Measurements from ENCODE around the gene FAM53A.

DNA sequence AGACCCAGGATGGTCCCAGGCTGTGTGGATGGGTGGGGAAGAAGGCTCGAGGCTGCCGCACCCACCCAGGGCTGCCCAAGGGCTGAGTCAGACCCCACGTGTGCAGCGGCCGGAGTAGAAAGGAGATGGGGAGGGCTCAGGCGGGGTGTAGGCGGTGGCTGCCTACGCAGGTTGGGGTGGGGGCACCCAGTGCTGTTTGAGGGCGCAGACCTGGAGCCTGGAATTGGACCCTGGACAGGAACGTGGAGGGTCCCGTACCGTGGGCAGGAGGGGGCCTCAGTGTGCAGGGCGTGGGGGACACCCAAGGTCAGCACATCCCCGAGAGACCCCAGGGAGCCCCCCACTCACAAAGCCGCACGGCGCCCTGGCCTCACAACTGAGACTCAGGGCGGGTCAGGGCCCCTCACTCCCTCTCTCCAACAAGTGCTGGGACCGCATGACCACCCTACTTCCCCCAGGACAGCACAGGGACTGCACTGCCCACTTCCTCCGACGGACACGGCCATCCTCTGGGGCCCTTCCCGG, 79.9 kb downstream of the FAM53A start:
- TF ChIP-seq POLR2A (IDR thresholded peaks at IDR 0.05; ENCODE audit: low read length): no peak
- TF ChIP-seq GATA1 (IDR thresholded peaks at IDR 0.05; ENCODE audit: low read depth, low read length): no peak

Data from erythroblast (primary cell).